Measurements from ENCODE around the gene GPR142.

Gene GPR142

DNA sequence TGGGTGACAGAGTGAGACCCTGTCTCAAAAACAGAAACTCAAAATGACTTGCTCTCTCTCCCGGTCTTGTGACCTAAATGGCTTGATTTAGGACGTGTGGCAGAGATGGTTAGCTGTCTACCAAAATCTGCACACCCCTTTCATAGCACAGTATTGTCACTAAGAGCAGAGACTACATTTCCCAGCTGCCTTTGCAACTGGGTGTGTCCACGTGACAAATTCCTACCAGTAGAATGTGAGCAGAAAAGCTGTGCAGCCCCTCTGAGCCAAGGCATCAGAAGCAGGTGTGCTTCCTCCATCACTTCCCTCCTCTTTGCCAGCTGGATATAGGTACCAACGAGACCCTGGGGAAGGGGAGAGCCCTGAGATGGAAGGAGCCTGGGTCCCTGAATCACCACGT is 25.5 kb downstream of the GPR142 start:
- no peak for TF ChIP-seq ZFP30 (CRISPR knock-in tag; IDR thresholded peaks at IDR 0.05)
- TF ChIP-seq ZNF70 (CRISPR knock-in tag; IDR thresholded peaks at IDR 0.05), result no peak
- no peak for TF ChIP-seq ZNF8 (CRISPR knock-in tag; IDR thresholded peaks at IDR 0.05)
- TF ChIP-seq TCF4 (CRISPR knock-in tag; IDR thresholded peaks at IDR 0.05; ENCODE audit: borderline replicate concordance), result no peak
- no peak for ATAC-seq

DNA sequence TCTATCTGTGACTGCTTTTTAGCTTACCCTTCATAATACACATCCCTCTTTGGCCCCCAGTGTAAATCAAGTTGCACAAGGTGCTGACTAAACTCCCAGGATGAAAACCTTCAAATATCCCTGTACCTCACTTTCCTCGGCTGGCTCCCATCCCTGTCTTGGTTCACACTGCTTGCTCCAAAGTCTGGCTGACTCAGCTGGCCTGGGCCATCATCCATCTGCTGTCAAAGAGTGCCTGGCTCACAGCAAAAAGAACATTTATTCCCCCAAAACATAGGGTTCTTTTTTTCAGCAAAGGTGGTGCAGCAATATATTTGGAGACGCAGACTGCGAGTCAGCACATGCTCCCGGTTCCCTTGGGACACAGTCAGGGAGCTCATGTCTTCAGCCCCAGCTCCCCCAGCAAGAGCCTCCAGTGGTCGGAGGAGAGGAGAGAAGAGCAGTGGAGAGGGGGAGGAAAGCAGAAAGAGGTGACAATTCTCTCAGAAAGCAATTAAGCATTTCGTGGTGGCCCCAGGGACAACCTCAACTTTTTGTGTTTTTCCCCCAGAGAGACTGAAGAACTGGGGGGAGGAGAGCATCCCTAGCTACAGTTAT is 26.1 kb downstream of the GPR142 start:
- ATAC-seq, result no peak
- TF ChIP-seq ISL1 (CRISPR knock-in tag; IDR thresholded peaks at IDR 0.05), result no peak
- no peak for TF ChIP-seq TOX (CRISPR knock-in tag; IDR thresholded peaks at IDR 0.05; ENCODE audit: borderline replicate concordance)
- TF ChIP-seq, protein P1, sequence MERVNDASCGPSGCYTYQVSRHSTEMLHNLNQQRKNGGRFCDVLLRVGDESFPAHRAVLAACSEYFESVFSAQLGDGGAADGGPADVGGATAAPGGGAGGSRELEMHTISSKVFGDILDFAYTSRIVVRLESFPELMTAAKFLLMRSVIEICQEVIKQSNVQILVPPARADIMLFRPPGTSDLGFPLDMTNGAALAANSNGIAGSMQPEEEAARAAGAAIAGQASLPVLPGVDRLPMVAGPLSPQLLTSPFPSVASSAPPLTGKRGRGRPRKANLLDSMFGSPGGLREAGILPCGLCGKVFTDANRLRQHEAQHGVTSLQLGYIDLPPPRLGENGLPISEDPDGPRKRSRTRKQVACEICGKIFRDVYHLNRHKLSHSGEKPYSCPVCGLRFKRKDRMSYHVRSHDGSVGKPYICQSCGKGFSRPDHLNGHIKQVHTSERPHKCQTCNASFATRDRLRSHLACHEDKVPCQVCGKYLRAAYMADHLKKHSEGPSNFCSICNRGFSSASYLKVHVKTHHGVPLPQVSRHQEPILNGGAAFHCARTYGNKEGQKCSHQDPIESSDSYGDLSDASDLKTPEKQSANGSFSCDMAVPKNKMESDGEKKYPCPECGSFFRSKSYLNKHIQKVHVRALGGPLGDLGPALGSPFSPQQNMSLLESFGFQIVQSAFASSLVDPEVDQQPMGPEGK (CRISPR knock-in tag; IDR thresholded peaks at IDR 0.05; ENCODE audit: borderline replicate concordance), result no peak
- TF ChIP-seq, protein P2, sequence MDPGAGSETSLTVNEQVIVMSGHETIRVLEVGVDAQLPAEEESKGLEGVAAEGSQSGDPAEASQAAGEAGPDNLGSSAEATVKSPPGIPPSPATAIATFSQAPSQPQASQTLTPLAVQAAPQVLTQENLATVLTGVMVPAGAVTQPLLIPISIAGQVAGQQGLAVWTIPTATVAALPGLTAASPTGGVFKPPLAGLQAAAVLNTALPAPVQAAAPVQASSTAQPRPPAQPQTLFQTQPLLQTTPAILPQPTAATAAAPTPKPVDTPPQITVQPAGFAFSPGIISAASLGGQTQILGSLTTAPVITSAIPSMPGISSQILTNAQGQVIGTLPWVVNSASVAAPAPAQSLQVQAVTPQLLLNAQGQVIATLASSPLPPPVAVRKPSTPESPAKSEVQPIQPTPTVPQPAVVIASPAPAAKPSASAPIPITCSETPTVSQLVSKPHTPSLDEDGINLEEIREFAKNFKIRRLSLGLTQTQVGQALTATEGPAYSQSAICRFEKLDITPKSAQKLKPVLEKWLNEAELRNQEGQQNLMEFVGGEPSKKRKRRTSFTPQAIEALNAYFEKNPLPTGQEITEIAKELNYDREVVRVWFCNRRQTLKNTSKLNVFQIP (CRISPR knock-in tag; IDR thresholded peaks at IDR 0.05; ENCODE audit: borderline replicate concordance, low read depth), result no peak
- no peak for TF ChIP-seq ARNTL (CRISPR knock-in tag; IDR thresholded peaks at IDR 0.05; ENCODE audit: borderline replicate concordance, low read depth)
- TF ChIP-seq BACH2 (CRISPR knock-in tag; IDR thresholded peaks at IDR 0.05; ENCODE audit: borderline replicate concordance), result no peak
- TF ChIP-seq SNAI2 (CRISPR knock-in tag; IDR thresholded peaks at IDR 0.05), result no peak
- no peak for TF ChIP-seq ZFP3 (CRISPR knock-in tag; IDR thresholded peaks at IDR 0.05)
- TF ChIP-seq ZNF70 (CRISPR knock-in tag; IDR thresholded peaks at IDR 0.05), result no peak
- TF ChIP-seq ZC3H10 (CRISPR knock-in tag; IDR thresholded peaks at IDR 0.05), result no peak
- TF ChIP-seq TCF4 (CRISPR knock-in tag; IDR thresholded peaks at IDR 0.05; ENCODE audit: borderline replicate concordance), result no peak
- TF ChIP-seq GLIS3 (CRISPR knock-in tag; IDR thresholded peaks at IDR 0.05), result no peak

DNA sequence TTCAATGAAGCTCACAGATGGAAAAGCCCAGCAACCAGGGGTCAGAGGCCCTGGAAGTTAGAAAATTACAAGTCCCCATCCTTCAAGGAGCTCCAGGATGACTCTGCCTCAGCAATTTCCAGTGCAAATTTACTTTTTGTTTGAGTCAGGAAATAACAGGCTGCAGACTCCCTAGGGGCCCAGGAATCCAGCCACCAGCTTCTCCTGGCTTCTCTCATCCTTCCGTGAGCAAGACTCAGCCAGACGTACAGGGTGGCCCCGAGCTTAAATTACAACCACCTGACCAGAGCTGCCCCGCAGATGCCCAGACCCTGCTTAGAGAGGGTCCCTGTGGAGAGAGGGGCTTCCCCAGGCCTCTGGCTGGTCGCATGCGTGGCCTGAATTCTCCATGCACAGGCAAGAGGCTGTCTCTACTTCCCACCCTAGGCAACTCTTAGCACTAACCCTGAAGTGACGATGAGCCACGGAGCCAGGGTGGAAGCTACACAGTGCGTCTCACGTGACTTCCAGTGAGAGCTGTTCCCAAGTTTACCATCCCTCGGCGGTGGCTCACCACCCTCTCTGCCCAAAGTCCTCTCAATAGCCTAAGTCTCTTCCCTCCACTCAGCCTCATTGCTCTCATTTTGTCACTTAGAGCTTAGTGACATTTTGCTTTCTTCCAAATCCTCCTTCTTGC is 27.1 kb downstream of the GPR142 start:
- TF ChIP-seq BACH2 (CRISPR knock-in tag; IDR thresholded peaks at IDR 0.05; ENCODE audit: borderline replicate concordance), result no peak
- no peak for TF ChIP-seq CSDC2 (CRISPR knock-in tag; IDR thresholded peaks at IDR 0.05)
- no peak for TF ChIP-seq ZFP3 (CRISPR knock-in tag; IDR thresholded peaks at IDR 0.05)
- no peak for ATAC-seq

DNA sequence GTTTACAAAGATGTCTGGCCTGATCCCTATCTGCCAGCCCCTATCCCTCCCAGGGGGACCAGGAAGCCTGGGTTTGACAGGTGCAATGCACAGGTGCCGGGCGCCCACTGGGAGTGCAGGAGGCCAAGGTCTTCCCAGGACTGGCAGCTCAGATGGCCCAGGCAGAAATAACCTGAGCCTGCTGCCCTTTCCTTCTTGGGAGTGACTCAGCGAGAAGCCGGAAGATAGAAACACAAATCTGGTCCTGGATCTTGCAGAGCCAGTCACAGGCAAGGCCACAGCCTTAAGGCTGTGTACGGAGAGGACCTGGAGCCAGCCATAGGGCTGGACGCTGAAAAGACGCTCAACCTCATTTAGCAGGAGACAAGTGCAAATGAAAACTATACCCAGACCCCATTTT is 27.7 kb downstream of the GPR142 start:
- TF ChIP-seq, protein P3, sequence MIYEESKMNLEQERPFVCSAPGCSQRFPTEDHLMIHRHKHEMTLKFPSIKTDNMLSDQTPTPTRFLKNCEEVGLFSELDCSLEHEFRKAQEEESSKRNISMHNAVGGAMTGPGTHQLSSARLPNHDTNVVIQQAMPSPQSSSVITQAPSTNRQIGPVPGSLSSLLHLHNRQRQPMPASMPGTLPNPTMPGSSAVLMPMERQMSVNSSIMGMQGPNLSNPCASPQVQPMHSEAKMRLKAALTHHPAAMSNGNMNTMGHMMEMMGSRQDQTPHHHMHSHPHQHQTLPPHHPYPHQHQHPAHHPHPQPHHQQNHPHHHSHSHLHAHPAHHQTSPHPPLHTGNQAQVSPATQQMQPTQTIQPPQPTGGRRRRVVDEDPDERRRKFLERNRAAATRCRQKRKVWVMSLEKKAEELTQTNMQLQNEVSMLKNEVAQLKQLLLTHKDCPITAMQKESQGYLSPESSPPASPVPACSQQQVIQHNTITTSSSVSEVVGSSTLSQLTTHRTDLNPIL (CRISPR knock-in tag; IDR thresholded peaks at IDR 0.05; ENCODE audit: low read depth), result no peak
- TF ChIP-seq ESRRG (CRISPR knock-in tag; IDR thresholded peaks at IDR 0.05), result no peak
- no peak for TF ChIP-seq BACH2 (CRISPR knock-in tag; IDR thresholded peaks at IDR 0.05; ENCODE audit: borderline replicate concordance)
- TF ChIP-seq PPARA (CRISPR knock-in tag; IDR thresholded peaks at IDR 0.05; ENCODE audit: borderline replicate concordance), result no peak
- no peak for TF ChIP-seq SNAI2 (CRISPR knock-in tag; IDR thresholded peaks at IDR 0.05)
- no peak for TF ChIP-seq ZFP30 (CRISPR knock-in tag; IDR thresholded peaks at IDR 0.05)
- TF ChIP-seq, protein P4, sequence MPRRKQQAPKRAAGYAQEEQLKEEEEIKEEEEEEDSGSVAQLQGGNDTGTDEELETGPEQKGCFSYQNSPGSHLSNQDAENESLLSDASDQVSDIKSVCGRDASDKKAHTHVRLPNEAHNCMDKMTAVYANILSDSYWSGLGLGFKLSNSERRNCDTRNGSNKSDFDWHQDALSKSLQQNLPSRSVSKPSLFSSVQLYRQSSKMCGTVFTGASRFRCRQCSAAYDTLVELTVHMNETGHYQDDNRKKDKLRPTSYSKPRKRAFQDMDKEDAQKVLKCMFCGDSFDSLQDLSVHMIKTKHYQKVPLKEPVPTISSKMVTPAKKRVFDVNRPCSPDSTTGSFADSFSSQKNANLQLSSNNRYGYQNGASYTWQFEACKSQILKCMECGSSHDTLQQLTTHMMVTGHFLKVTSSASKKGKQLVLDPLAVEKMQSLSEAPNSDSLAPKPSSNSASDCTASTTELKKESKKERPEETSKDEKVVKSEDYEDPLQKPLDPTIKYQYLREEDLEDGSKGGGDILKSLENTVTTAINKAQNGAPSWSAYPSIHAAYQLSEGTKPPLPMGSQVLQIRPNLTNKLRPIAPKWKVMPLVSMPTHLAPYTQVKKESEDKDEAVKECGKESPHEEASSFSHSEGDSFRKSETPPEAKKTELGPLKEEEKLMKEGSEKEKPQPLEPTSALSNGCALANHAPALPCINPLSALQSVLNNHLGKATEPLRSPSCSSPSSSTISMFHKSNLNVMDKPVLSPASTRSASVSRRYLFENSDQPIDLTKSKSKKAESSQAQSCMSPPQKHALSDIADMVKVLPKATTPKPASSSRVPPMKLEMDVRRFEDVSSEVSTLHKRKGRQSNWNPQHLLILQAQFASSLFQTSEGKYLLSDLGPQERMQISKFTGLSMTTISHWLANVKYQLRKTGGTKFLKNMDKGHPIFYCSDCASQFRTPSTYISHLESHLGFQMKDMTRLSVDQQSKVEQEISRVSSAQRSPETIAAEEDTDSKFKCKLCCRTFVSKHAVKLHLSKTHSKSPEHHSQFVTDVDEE (CRISPR knock-in tag; IDR thresholded peaks at IDR 0.05), result no peak
- TF ChIP-seq, protein P1 (CRISPR knock-in tag; IDR thresholded peaks at IDR 0.05; ENCODE audit: borderline replicate concordance), result no peak
- TF ChIP-seq, protein P5, sequence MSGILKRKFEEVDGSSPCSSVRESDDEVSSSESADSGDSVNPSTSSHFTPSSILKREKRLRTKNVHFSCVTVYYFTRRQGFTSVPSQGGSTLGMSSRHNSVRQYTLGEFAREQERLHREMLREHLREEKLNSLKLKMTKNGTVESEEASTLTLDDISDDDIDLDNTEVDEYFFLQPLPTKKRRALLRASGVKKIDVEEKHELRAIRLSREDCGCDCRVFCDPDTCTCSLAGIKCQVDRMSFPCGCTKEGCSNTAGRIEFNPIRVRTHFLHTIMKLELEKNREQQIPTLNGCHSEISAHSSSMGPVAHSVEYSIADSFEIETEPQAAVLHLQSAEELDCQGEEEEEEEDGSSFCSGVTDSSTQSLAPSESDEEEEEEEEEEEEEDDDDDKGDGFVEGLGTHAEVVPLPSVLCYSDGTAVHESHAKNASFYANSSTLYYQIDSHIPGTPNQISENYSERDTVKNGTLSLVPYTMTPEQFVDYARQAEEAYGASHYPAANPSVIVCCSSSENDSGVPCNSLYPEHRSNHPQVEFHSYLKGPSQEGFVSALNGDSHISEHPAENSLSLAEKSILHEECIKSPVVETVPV (CRISPR knock-in tag; IDR thresholded peaks at IDR 0.05), result no peak
- TF ChIP-seq, protein P2 (CRISPR knock-in tag; IDR thresholded peaks at IDR 0.05; ENCODE audit: borderline replicate concordance, low read depth), result no peak
- TF ChIP-seq TCF4 (CRISPR knock-in tag; IDR thresholded peaks at IDR 0.05; ENCODE audit: borderline replicate concordance), result no peak
- no peak for TF ChIP-seq ZNF565 (CRISPR knock-in tag; conservative IDR thresholded peaks at IDR 0.05; ENCODE audit: low read depth)
- ATAC-seq, result no peak
